Naive thymus-derived CD4-positive, alpha-beta T cell (primary cell): ENCODE data around the gene MAP4K1. TPM values are rescaled to one million over a fixed set of nuclear protein-coding genes. Genes with fewer than 3 reads are reported as not detected.
A peak's percentile ranks its signal among the peaks of the same experiment; 100 is the strongest.

ENCODE experiments used
- ATAC-seq: fragments of 150-1000 bp; cut with Tn5 transposase; 2 replicates; pipeline ENCODE4 v1.10.0; 2021; ENCODE audit warnings: mild to moderate bottlenecking, moderate library complexity
- CTCF ChIA-PET: fragments of 350-600 bp; sonication (Branson Sonifier 250); formaldehyde crosslinking; loops from one replicate; lab custom pipeline; 2021; ENCODE audit warnings: antibody characterized with exemption; lab: Charles Lee
- POLR2A ChIA-PET: fragments of 350-600 bp; sonication (Branson Sonifier 250); formaldehyde crosslinking; loops from one replicate; lab custom pipeline; 2021; ENCODE audit warnings: antibody characterized with exemption, inconsistent platforms; lab: Charles Lee
- DNase-seq, 9 donors: peaks; one replicate each; pipeline versions ENCODE4 v3.0.0 to v3.0.0-alpha.2; 2020 to 2022; ENCODE audit warnings: mixed read lengths in 1 of 9
- H3K27ac ChIP-seq: one replicate; pipeline ENCODE4 v1.7.0; 2013; ENCODE audit warnings: mild to moderate bottlenecking, low read depth, low read length, moderate library complexity
- H3K27me3 ChIP-seq, 2 donors: one replicate each; pipeline ENCODE4 v1.7.0; 2013; ENCODE audit warnings: low read length in 2 of 2, mild to moderate bottlenecking in 2 of 2, moderate library complexity in 2 of 2; ENCODE audit not compliant: control insufficient read depth in 2 of 2, insufficient read depth in 2 of 2
- H3K36me3 ChIP-seq, 3 experiments: 1 replicate in 2 of 3; 2 replicates in 1 of 3; pipeline ENCODE4 v1.7.0; 2013; ENCODE audit warnings: low read length in 3 of 3, mild to moderate bottlenecking in 3 of 3, moderate library complexity in 1 of 3; ENCODE audit not compliant: insufficient read depth in 3 of 3, control insufficient read depth in 2 of 3
- H3K4me1 ChIP-seq, 2 donors: one replicate each; pipeline ENCODE4 v1.7.0; 2013; ENCODE audit warnings: low read length in 2 of 2, mild to moderate bottlenecking in 2 of 2, moderate library complexity in 1 of 2; ENCODE audit not compliant: control insufficient read depth in 2 of 2, insufficient read depth in 2 of 2
- H3K4me3 ChIP-seq: 2 replicates; pipeline ENCODE4 v1.7.0; 2013; ENCODE audit warnings: mild to moderate bottlenecking, low read length
- H3K9me3 ChIP-seq, 3 experiments: 1 replicate in 2 of 3; 2 replicates in 1 of 3; pipeline ENCODE4 v1.7.0; 2013; ENCODE audit warnings: low read length in 3 of 3; ENCODE audit not compliant: control insufficient read depth in 2 of 3
- H3K27ac Mint-ChIP-seq, 9 donors: one replicate each; pipeline ENCODE4 v1.8.0; 2020 to 2022; ENCODE audit warnings: mixed read lengths in 9 of 9, mild to moderate bottlenecking in 8 of 9, moderate library complexity in 5 of 9, inconsistent platforms in 2 of 9
- H3K27me3 Mint-ChIP-seq, 5 donors: one replicate each; pipeline ENCODE4 v1.8.0; 2021 to 2022; ENCODE audit warnings: mixed read lengths in 5 of 5, mild to moderate bottlenecking in 1 of 5
- H3K36me3 Mint-ChIP-seq, 5 donors: one replicate each; pipeline ENCODE4 v1.8.0; 2020 to 2022; ENCODE audit warnings: mixed read lengths in 5 of 5, mild to moderate bottlenecking in 3 of 5, inconsistent platforms in 1 of 5
- H3K4me1 Mint-ChIP-seq, 7 donors: one replicate each; pipeline ENCODE4 v1.8.0; 2020 to 2022; ENCODE audit warnings: mixed read lengths in 7 of 7, mild to moderate bottlenecking in 3 of 7, inconsistent platforms in 1 of 7
- H3K4me3 Mint-ChIP-seq, 10 donors: one replicate each; pipeline ENCODE4 v1.8.0; 2020 to 2022; ENCODE audit warnings: mild to moderate bottlenecking in 10 of 10, mixed read lengths in 10 of 10, moderate library complexity in 6 of 10, inconsistent platforms in 2 of 10
- H3K9me3 Mint-ChIP-seq, 11 donors: one replicate each; pipeline ENCODE4 v1.8.0; 2020 to 2022; ENCODE audit warnings: mixed read lengths in 11 of 11, mild to moderate bottlenecking in 4 of 11, inconsistent platforms in 1 of 11, moderate library complexity in 1 of 11
- intact Hi-C, 2 donors: fragments of 100-400 bp; cut with micrococcal nuclease; formaldehyde crosslinking; loops; one replicate each; pipeline ENCODE4 v1.15.1; 2023
- polyA plus RNA-seq, 2 donors: library from polyadenylated mRNA; unstranded; fragments of 300-500 nt; fragmentation: Illumina TruSeq; gene quantifications; one replicate each; pipeline ENCODE4 v1.2.3, GENCODE V29; 2021
- total RNA-seq, 6 experiments: library from RNA in 5 of 6; stranded (reverse) in 5 of 6; gene quantifications; 1 replicate in 5 of 6; 2 replicates in 1 of 6; pipeline ENCODE4 v1.2.3 and lab custom pipeline; 2021 to 2026

The MAP4K1 gene
- total and polyA plus RNA-seq, 7 experiments from 2014 or later, result 79.0 to 287 (median 221) TPM

DNA sequence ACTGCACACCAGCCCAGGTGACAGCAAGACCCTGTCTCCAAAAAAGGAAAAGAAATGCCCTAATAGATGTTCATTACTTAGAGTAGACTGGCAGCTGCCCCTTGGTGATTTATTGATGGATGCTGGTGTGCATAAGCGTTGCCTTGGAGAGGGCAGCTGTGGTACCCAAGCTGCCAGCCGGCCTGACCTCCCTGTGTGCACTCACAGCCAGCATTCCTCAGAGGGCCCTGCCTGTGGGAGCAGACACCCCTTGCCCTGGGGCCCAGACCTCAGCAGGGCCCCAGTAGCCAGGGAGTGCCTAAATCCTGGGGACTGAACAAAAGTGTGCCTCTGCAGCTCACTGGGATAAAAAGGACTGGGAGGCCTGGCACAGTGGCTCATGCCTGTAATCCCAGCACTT, 21.9 kb upstream of the MAP4K1 start:
- Mint-ChIP-seq H3K27ac (no peak overlapping the region), H3K4me1 (peaks cover 10 to 46% (median 28%) of the 10 kb centered on the region in 7 donors), H3K9me3 (no peaks in the 10 kb centered on the region), H3K27me3 (no peaks in the 10 kb centered on the region), H3K36me3 (peaks cover 0 to 7% (median 6%) of the 10 kb centered on the region in 5 donors), H3K4me3 (no peak overlapping the region)
- ChIA-PET POLR2A (interaction anchor here (1.1 kb wide), 1 partner anchor 21 kb away, joined by 6 read pairs; the partner anchor contains the start of genes EIF3K and MAP4K1), CTCF (interaction anchor here (1.4 kb wide), 1 partner anchor 95 kb away, joined by 4 read pairs; no protein-coding TSS in a partner anchor)
- Histone ChIP-seq H3K36me3 (peaks cover 4 to 19% (median 5%) of the 10 kb centered on the region in 3 experiments), H3K4me3 (no peak overlapping the region), H3K27me3 (no peaks in the 10 kb centered on the region), H3K4me1 (peaks cover 21% of the 10 kb centered on the region in 2 donors), H3K9me3 (no peaks in the 10 kb centered on the region), H3K27ac (no peak overlapping the region)
- ATAC-seq (no peak), DNase-seq (no peak)
- intact Hi-C loops, result loop anchor here (5.0 to 10.0 kb wide), 3 partner anchors 82 to 735 kb away; partner anchors contain the start of genes SIPA1L3 (in 1 of the 2) and WDR87 (in 1 of the 2)

DNA sequence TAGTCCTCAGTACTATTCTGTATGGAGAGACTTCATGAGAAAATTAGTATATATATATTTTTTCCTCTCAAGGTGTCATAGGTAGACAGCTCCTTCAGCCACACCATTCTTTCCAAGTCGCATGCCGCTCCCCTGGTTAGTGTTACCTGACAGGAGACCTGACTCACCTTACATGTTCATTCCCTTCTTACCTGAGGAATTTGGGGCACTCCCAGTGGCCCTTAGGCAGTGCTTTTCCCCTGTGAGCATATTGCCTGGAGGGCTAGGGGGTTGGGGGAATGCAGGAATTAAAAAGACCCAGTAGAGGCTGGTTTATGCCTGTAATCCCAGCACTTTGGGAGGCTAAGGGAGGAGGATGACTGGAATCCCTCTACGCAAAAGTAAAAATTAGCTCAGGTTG, 20.7 kb upstream of the MAP4K1 start:
- ChIA-PET CTCF (interaction anchor here (0.6 to 2.6 kb wide), 4 partner anchors 9 to 269 kb away, joined by 3 to 17 read pairs (median 4); partner anchors contain the start of genes ACTN4 and FAM98C), POLR2A (no interaction called here)
- no peak for DNase-seq
- Mint-ChIP-seq H3K27ac (no peak overlapping the region), H3K27me3 (no peaks in the 10 kb centered on the region), H3K9me3 (no peaks in the 10 kb centered on the region), H3K4me1 (peaks cover 14 to 49% (median 32%) of the 10 kb centered on the region in 7 donors), H3K36me3 (peaks cover 0 to 10% (median 9%) of the 10 kb centered on the region in 5 donors), H3K4me3 (no peak overlapping the region)
- intact Hi-C loops, result loop anchor here (5.0 to 10.0 kb wide), 3 partner anchors 81 to 734 kb away; partner anchors contain the start of genes SIPA1L3 (in 1 of the 2) and WDR87 (in 1 of the 2)
- H3K4me3 ChIP-seq, result no peak overlapping the region
- H3K27ac ChIP-seq, result no peak overlapping the region
- ATAC-seq, result no peak
- H3K4me1 ChIP-seq, result peaks cover 23 to 24% of the 10 kb centered on the region in 2 donors
- peaks cover 4 to 20% (median 5%) of the 10 kb centered on the region in 3 experiments for H3K36me3 ChIP-seq
- H3K9me3 ChIP-seq, result no peaks in the 10 kb centered on the region
- no peaks in the 10 kb centered on the region for H3K27me3 ChIP-seq

DNA sequence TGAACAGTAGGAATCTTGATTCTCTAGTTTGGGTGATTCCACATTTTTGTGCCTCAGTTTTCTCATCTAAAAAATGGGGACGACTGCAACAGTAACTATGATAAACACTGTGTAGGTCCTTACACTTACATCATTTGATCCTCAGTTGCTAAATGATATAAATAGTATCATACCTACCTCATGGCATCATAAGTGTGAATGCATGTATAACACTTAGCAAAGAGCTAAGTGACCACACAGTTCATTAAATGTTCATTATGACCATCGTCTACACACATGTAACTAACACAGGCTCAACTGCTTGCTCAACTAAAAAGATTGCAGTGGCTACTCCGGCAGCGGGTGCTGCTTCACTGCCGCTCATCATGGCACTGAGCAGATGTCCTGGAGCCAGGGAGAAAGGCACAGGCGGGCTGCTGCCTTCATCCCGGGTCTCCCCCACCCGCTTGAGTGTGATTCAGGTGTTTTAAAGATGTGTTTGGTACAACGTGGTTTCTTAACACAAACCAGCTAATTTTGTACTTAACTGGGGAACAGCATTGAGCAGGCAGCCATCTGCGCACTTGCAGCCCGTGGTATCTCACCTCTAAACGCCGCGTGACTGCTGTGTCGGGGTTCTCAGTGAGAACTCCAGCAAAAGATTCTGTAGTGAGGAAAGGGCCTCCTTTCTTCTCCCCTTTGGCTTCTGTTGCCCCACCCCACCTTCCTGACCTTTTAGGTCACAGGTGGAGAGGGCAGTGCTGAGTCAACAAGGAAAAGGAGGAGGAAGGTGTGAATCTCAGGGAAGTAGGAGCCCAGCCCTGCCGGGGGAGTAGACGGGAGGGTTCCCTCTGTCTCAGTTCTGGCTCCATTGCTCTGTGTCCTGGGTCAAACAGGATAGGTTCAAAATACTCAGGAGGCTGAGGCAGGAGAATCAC, 18.0 kb upstream of the MAP4K1 start:
- Mint-ChIP-seq H3K4me3 (no peak overlapping the region), H3K27me3 (no peaks in the 10 kb centered on the region), H3K4me1 (peaks cover 14 to 45% (median 35%) of the 10 kb centered on the region in 7 donors)

DNA sequence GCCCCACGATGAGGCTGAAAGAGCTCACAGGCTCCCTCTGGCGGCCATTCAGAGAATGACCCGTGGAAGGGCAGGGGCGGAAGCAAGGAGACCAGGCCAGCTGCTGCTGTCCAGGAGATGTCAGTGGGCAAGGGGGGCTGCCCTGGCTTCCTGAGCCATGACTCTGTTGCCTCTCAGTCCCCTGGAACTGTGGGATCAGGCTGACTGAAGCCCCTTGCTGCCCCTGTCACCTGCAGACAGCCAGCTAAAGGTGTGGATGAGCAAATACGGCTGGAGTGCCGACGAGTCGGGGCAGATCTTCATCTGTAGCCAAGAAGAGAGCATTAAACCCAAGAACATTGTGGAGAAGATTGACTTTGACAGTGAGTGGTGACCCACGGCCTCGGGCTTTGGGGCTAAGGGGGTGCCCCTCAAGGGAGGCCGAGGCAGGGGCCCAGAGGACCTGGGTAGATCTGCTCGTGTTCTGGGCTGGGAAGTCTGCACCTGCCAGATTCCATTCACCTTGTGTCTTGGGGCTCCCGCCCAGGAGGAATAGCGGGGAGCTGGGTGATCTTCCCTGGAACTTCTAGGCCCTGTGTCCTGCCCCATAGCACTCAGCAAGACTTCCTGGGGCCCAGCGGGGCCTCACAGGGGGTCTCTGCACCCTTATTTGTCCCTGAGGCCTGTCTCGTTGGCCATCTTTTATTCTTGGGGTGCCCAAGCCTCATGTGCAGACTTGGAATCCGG, 17.2 kb upstream of the MAP4K1 start:
- H3K4me1 ChIP-seq, result peaks cover 23 to 24% of the 10 kb centered on the region in 2 donors
- Mint-ChIP-seq H3K4me3 (peak overlapping the region in 9 of 10 donors; percentile 21 to 65 (median 47)), H3K27me3 (no peaks in the 10 kb centered on the region), H3K9me3 (no peaks in the 10 kb centered on the region), H3K4me1 (peaks cover 14 to 40% (median 35%) of the 10 kb centered on the region in 7 donors), H3K27ac (peak overlapping the region; percentile 2 to 81 (median 69)), H3K36me3 (peaks cover 0 to 26% (median 16%) of the 10 kb centered on the region in 5 donors)
- DNase-seq (peak; percentile 42 to 79 (median 58)), ATAC-seq (peak; percentile 64)
- POLR2A ChIA-PET, result interaction anchor here (0.7 to 3.2 kb wide), 7 partner anchors 12 to 324 kb away, joined by 3 to 17 read pairs (median 4); partner anchors contain the start of genes EIF3K, FAM98C and MAP4K1
- intact Hi-C loops, result loop anchor here (1.0 to 10.0 kb wide), 7 partner anchors 16 to 730 kb away; partner anchors contain the start of genes EIF3K (in 1 of the 2), FAM98C (in 1 of the 2), SIPA1L3 (in 1 of the 2) and WDR87 (in 1 of the 2)
- no peaks in the 10 kb centered on the region for H3K27me3 ChIP-seq
- H3K9me3 ChIP-seq, result no peaks in the 10 kb centered on the region
- no peak overlapping the region for H3K27ac ChIP-seq
- H3K4me3 ChIP-seq, result no peak overlapping the region
- peaks cover 4 to 36% (median 5%) of the 10 kb centered on the region in 3 experiments for H3K36me3 ChIP-seq
- CTCF ChIA-PET, result interaction anchor here (0.6 to 2.8 kb wide), 20 partner anchors 12 to 476 kb away, joined by 3 to 25 read pairs (median 4); partner anchors contain the start of genes ACTN4, EIF3K, FAM98C and GGN

More for the DNA sequence above, 18.0 kb upstream of the MAP4K1 start:
- Histone ChIP-seq H3K4me1 (peaks cover 23 to 24% of the 10 kb centered on the region in 2 donors), H3K9me3 (no peaks in the 10 kb centered on the region), H3K4me3 (no peak overlapping the region), H3K27me3 (no peaks in the 10 kb centered on the region), H3K27ac (peak overlapping the region; percentile 47), H3K36me3 (peaks cover 4 to 31% (median 5%) of the 10 kb centered on the region in 3 experiments)
- ChIA-PET POLR2A (interaction anchor here (1.0 to 3.2 kb wide), 4 partner anchors 16 to 233 kb away, joined by 3 to 17 read pairs (median 10); partner anchors contain the start of genes EIF3K, FAM98C and MAP4K1), CTCF (interaction anchor here (0.6 to 2.8 kb wide), 14 partner anchors 11 to 248 kb away, joined by 3 to 25 read pairs (median 4); partner anchors contain the start of genes ACTN4, EIF3K, FAM98C and GGN)
- intact Hi-C loops, result loop anchor here (1.0 to 10.0 kb wide), 9 partner anchors 17 to 731 kb away; partner anchors contain the start of genes ECH1 (in 1 of the 2), EIF3K (in 1 of the 2), FAM98C (in 1 of the 2) and SIPA1L3 (in 1 of the 2)
- peaks cover 0 to 26% (median 16%) of the 10 kb centered on the region in 5 donors for H3K36me3 Mint-ChIP-seq
- ATAC-seq, result no peak
- H3K27ac Mint-ChIP-seq, result peak overlapping the region in 1 of 9 donors; percentile 86
- no peaks in the 10 kb centered on the region for H3K9me3 Mint-ChIP-seq
- DNase-seq, result no peak

DNA sequence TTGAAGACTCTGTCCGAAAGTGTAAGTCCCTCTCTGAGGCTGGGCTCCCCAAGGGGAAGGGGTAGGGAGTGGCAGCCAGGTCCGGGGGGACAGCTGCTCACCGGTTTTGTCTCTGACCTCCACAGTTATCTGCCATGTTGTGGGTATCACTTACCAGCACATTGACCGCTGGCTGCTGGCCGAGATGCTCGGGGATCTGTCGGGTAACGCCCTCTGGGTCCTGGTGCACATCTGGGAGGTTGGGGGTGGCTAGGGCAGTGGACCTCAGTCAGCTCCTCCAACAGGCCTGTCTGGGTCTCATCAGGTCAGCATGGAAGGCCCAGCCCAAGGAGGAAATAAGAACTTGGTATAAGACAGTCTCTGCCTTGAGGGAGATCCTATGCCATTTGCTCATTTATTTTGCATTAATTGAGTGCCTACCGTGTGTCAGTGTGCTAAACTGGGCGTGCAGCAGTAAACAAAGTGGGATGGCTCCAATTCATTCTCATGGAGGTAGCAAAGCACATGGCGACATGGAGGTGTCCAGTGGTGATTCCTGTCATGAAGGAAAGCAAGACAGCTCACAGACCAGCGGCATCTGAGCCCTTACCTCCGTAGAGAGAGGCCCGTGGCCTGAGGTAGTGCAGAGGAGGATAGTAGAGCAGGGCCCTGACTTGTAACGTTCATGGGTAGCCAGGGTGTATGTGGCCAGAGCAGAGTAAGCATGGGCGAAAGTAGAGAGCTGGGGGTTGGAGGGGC, 14.9 kb upstream of the MAP4K1 start:
- Mint-ChIP-seq H3K9me3 (no peaks in the 10 kb centered on the region), H3K27me3 (no peaks in the 10 kb centered on the region), H3K4me1 (peaks cover 14 to 43% (median 33%) of the 10 kb centered on the region in 7 donors), H3K27ac (peak overlapping the region in 2 of 9 donors; percentile 30 to 45), H3K36me3 (peaks cover 5 to 32% (median 22%) of the 10 kb centered on the region in 5 donors), H3K4me3 (no peak overlapping the region)
- ChIA-PET CTCF (interaction anchor here (1.9 kb wide), 1 partner anchor 14 kb away, joined by 9 read pairs; the partner anchor contains the start of gene EIF3K), POLR2A (interaction anchor here (0.6 kb wide), 2 partner anchors 118 to 237 kb away, joined by 3 to 5 read pairs; no protein-coding TSS in a partner anchor)
- Histone ChIP-seq H3K4me1 (peaks cover 23 to 24% of the 10 kb centered on the region in 2 donors), H3K27me3 (no peaks in the 10 kb centered on the region), H3K36me3 (peaks cover 5 to 57% (median 10%) of the 10 kb centered on the region in 3 experiments), H3K4me3 (no peak overlapping the region), H3K27ac (no peak overlapping the region), H3K9me3 (no peaks in the 10 kb centered on the region)
- intact Hi-C loops, result loop anchor here in 1 of 2 donors (10.0 kb wide), 1 partner anchor 728 kb away; the partner anchor contains the start of genes SIPA1L3 and WDR87
- no peak for ATAC-seq
- no peak for DNase-seq
